Esophagus squamous epithelium (tissue), 4 donors: ENCODE data around the gene MIA3.

Experiments used
- CTCF ChIP-seq, 6 experiments: fragments of 450-650 bp in 4 of 6; fragments of 200-600 bp in 2 of 6; sonication (generic) in 2 of 6; IDR thresholded peaks; one replicate each; pipeline ENCODE4 v1.5.1; 2016 to 2019; ENCODE audit warnings: antibody characterized with exemption in 6 of 6, mild to moderate bottlenecking in 4 of 6, moderate library complexity in 4 of 6
- POLR2A ChIP-seq, 4 donors: fragments of 450-650 bp; IDR thresholded peaks; one replicate each; pipeline ENCODE4 v1.6.1; 2017; ENCODE audit warnings: antibody characterized with exemption in 4 of 4, mild to moderate bottlenecking in 4 of 4, moderate library complexity in 3 of 4

- no peak for TF ChIP-seq POLR2A (IDR thresholded peaks at IDR 0.05)
- TF ChIP-seq CTCF (IDR thresholded peaks at IDR 0.05) = no peak
These were observed 12.1 kb downstream of the MIA3 start for GRCh38 chr1:222629921-222630535.
